NB4 (cell line): ENCODE measurements around the gene SLC45A1.
"Not testable (repeated sequence)": the region's sequence is repeated elsewhere in the genome, so short reads cannot be mapped to it uniquely, and the experiment has no call there.

Source experiments
- CTCF ChIP-seq: IDR thresholded peaks from one replicate; pipeline ENCODE4 v1.5.1; 2012; ENCODE audit warnings: low read depth, low read length
- MAX ChIP-seq: IDR thresholded peaks from 2 replicates; pipeline ENCODE4 v1.6.1; 2011; ENCODE audit warnings: low read depth, low read length
- MYC ChIP-seq: IDR thresholded peaks from 2 replicates; pipeline ENCODE4 v1.6.1; 2011; ENCODE audit warnings: low read depth, low read length
- POLR2A ChIP-seq: IDR thresholded peaks from 2 replicates; pipeline ENCODE4 v1.6.1; 2011; ENCODE audit warnings: mild to moderate bottlenecking; ENCODE audit not compliant: insufficient read length; ENCODE audit errors: extremely low read depth

- not testable (repeated sequence) for TF ChIP-seq MYC, CTCF, POLR2A, MAX
These were observed 39.2 kb upstream of the SLC45A1 start for GRCh38 chr1:8278677-8279076.
